HEK293 (cell line): ENCODE data around the gene IQGAP3.

Source experiments
- CTCF ChIP-seq: fragments of 450-650 bp; formaldehyde crosslinking; IDR thresholded peaks from 2 replicates; pipeline ENCODE4 v1.5.1; 2016; ENCODE audit warnings: missing biosample characterization, missing genetic modification characterization
- SP7 ChIP-seq: fragments of 450-650 bp; formaldehyde crosslinking; IDR thresholded peaks from 2 replicates; pipeline ENCODE4 v1.5.1; 2016; ENCODE audit warnings: missing biosample characterization, missing genetic modification characterization
- ZNF169 ChIP-seq: fragments of 450-650 bp; formaldehyde crosslinking; IDR thresholded peaks from 2 replicates; pipeline ENCODE4 v1.5.1; 2016; ENCODE audit warnings: missing biosample characterization, missing genetic modification characterization

DNA sequence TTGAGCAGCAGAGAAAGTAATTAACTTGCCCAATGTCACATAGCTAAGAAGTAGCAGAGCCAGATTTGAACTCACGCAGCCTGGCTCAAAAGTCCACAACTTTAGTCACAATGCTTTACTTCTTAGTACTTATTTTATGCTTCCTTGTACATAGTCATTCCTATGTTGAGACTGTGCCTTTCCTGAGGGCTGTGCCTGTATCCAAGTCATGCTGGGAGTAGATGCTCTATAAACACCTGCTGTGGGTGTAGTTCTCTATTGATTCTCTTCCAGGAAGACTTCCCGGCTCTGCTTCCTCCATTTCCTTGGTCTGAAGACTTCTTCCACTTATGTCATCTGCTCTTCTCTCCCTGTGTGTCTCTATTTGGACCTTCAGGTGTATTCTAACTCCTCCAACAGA, 16.6 kb downstream of the IQGAP3 start:
- no peak for TF ChIP-seq ZNF169 (tag by site-specific recombination)
- no peak for TF ChIP-seq CTCF (tag by site-specific recombination)
- no peak for TF ChIP-seq SP7 (tag by site-specific recombination)
